GM20431 (cell line): ENCODE measurements around the gene PHKA1.
"Not testable (repeated sequence)": the region's sequence is repeated elsewhere in the genome, so short reads cannot be mapped to it uniquely, and the experiment has no call there.

ENCODE experiments used
- in situ Hi-C: fragments of 300-500 bp; cut with MseI, MboI; formaldehyde crosslinking; loops from one replicate; pipeline ENCODE4 v1.15.0; 2020; ENCODE audit warnings: low sequenced_read_pairs; ENCODE audit not compliant: unreplicated experiment

The PHKA1 gene

DNA sequence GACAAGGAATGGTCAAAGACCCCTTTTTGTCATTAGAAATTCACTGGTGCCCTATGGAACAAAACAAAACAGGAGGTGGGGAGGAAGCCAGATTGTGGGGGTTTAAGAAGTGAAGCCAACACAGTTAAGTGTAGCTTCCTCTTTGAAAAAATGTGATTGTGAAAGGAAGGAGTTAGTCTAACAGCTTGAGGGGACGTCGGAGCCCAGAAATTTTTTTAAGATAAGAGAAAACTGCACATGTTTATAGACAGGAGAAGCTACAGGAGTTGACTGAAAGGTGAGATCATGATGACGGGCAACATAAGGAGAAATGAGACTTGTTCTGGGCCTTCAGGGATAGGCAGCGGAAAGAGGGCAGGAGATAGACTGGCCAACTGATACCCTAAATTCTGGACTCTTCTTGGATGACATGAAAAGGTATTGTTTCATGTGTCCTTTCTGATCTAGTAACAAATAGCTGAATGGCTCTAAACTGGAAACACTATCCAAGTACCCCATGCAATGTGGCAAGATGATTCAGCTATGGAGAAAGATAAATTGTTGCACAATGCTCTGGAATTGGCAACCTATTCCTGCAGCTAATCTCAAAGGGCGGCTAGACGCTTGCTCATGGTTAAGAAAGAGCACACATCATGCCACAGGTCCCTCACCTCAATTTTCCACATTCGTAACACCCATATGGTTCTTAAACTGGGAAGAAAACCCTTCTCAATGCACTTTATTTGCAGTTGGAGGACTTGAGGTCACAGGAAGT, 137.8 kb downstream of the PHKA1 start:
- in situ Hi-C loops: no loop called here

DNA sequence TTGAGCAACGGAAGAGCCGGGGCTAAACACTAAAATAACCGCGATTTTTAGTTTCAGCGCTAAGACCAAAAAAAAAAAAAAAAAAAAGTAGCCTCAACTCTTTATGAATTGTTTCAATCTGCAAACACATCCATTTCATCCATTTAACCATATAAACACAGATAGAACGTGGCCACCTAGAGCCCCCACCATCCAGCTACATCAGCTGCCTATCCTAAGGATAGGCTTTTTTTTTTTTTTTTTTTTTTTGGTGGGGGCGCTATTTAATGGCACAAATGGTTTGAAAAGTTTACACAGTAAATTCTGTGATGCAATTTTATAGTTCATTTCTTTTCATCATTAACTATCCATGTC, 141.0 kb downstream of the PHKA1 start:
- in situ Hi-C loops: no loop called here

DNA sequence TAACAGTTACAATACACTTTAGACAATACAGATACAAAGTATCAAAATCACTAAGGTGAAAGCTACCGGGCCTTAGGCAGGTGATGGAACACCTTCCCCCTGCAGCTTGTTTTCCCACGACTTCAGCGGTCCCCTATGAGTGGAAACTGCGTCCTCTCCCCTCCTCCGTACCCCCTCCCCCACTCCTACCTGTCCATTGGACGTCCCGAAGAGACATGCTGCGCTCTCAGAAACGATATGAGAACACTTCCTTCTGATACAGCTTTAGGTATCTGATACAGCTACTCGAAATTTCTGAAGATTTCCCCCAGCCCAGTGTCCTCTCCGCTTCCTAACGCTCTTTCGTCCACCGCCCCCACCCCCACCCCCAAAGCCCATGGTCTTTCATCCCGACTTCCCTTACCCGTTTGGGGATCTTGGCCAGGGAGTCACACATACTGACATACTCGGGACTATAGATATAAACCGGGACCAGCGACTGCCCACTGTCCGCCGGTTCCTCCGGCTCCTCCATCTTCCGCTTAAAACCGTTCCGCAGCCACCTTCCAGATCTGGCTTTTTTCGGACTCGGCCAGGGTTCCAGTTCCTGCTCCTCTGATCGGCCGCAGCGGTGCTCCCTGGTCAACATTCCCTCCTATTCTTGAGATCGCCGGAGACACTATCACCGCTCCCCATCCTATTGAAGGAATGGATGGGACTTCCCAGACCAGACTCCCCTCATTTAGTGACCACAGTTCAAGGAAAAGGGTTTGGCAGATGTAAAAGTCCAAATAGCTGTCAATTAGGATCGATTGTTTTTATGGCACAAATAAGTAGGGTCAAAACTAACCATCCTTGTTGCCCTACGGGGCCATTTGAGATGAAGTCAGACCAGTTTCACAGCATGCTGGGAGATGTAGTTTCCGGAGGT, 141.6 kb downstream of the PHKA1 start, which contains the start of gene HDAC8:
Gene HDAC8 (minus strand): TSS at position 596 of the 910 bp plus-strand sequence. CDS start 82 bp downstream, at position 514.
- in situ Hi-C loops: no loop called here

DNA sequence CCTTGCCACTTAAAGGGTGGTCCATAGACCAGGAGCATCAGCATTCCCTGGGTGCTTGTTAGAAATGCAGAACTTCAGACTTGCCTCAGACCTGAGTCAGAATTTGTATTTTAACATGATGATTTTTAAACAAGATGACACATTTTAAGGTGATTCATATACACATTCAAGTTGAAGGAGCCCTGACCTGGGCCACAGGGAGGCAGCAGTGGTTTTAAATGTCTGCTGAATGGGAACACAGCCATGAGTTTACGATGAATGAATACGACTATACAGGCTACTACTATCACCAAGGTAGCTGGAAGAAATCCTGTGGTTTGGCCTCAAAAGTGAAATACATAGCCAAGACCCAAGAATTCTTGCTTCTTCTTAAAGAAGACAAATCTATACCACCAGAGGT, 144.3 kb downstream of the PHKA1 start:
- in situ Hi-C loops: no loop called here

DNA sequence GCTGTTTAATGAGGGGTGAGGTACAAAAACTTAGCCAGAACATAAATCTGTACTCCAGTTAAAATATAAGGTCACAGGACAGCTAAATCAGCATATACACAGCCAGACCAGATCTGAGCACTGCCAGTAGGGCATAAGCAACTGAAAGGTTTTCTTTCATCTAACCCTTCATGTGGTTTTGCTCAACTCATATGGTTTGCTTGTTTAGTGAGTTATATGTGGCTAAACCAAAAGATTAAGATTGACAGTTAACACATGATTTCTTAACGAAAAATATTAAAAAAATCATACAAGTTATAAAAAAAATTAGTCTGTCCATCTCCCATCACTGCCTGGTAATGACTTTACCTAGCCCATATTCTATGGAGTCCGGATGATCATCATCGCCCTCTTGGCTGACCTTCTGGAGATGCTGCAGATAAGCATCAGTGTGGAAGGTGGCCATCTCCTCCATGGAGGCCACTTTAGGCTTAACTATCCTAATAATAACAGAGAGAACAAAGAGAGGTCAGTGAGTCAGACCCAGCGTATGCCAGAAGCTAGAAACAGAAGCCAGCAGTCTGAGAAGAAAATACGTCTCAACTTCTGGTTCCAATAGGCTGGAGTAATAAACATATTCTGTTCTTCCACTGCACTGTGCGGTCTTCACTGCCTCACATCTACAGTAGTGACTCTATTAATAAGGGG, 145.6 kb downstream of the PHKA1 start:
- in situ Hi-C loops: no loop called here

DNA sequence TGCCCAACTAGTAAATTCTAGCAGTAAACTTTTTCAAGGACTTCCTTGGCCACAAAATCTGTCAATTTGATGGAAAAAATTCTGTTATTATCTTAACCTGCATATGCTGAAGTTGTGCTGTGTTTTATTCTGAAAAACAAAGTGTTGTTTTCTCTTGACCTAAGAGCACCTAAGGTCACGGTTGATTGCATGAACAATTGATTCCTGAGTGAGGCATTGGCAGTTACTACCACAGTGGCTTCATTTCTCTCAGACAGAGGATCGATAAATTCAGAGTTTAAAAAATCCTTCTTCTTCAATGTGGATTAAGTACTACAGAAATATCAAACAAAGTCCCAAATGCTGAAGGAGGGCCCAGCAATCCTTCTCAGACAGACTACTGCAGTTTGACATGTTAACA, 147.7 kb downstream of the PHKA1 start:
- in situ Hi-C loops: no loop called here

DNA sequence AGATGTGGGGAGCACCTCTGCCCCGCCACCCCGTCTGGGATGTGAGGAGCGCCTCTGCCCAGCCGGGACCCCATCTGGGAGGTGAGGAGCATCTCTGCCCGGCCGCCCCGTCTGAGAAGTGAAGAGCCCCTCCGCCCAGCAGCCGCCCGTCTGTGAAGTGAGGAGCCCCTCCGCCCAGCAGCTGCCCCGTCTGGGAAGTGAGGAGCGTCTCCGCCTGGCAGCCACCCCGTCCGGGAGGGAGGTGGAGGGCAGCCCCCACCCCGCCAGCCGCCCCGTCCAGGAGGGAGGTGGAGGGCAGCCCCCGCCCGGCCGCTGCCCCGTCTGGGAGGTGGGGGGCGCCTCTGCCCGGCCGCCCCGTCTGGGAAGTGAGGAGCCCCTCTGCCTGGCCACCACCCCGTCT, 154.5 kb downstream of the PHKA1 start:
- in situ Hi-C loops: not testable (repeated sequence)

DNA sequence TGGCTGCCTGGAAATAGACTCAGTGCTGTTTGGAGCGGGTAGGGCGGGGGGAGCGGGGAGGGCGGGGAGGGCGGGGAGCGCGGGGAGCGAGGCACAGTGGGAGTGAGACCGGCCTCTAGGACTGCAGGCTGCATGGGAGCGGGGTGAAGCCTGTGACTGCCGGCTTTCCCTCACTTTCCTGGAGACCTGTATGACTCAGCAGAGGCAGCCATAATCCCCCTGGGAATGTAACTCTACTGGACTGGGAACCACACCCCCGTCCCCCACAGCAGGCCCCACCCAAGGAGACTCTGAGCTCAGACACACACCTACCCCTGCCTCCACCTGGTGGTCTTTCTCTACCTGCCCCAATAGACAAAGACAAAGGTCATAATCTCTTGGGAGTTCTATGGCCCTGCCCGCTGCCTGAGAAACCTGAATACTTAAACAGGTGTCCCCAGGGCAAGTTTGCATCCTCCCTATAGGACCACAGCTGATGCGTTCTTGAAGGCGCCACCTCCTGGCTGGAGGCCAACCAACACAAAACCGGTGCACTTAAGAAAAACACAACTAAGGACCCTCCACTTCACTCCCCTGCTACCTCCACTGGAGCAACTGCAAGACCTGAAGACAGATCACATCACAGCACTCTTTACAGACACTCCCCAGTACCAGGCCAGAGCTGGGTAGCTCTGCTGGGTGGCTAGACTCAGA, 159.5 kb downstream of the PHKA1 start:
- in situ Hi-C loops: no loop called here

DNA sequence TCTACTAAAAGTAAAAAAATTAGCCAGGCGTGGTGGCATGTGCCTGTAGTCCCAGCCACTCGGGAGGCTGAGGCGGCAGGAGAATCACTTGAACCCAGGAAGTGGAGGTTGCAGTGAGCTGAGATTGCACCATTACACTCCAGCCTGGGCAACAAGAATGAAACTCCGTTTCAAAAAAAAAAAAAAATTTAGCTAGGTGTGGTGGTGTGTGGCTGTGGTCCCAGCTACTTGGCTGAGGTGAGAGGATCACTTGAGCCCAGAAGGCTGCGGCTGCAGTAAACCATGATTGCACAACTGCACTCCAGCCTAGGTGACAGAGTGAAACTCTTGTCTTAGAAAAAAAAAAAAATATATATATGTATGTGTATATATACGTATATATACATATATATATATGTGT, 161.7 kb downstream of the PHKA1 start:
- in situ Hi-C loops: not testable (repeated sequence)

DNA sequence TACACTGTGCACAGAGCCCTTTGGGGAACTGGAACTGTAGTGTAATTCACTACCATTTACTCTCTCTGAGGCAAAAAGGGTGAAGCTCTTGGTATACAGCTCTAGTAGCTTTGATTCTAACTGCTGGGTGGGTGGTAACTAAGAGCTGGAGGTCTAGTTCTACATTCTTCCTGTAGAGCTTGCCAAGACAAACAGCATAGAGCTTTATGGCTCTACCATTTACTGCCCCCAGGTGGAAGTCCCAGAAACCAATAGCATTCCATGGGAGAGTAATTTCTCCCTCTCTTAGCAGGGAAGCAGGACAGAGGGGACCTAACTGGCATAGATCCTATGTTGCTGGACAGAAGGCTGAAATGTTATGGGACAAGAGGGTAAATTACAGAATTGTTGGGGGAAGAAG, 168.1 kb downstream of the PHKA1 start:
- in situ Hi-C loops: loop anchor here (25.0 kb wide), 1 partner anchor 234 kb away; the partner anchor contains the start of gene CITED1

DNA sequence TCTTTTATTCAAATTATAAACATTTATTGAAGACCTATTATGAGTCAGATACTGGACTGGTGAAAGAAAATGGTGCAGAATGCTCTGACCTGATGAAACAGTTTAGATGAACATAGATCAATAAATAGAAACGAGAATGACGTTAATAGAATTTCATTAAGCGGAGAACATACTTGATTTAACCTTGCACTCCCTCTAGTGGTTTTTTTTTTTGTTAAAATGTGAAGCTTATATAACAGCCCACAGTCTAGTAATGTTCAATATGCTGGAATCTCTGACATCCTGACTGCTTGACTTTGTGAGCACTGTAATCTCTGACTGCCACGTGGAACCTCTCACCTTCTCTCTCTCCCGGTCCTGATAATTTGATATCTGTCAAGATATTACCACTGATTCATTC, 173.8 kb downstream of the PHKA1 start:
- in situ Hi-C loops: loop anchor here (25.0 kb wide), 1 partner anchor 228 kb away; the partner anchor contains the start of gene CITED1

DNA sequence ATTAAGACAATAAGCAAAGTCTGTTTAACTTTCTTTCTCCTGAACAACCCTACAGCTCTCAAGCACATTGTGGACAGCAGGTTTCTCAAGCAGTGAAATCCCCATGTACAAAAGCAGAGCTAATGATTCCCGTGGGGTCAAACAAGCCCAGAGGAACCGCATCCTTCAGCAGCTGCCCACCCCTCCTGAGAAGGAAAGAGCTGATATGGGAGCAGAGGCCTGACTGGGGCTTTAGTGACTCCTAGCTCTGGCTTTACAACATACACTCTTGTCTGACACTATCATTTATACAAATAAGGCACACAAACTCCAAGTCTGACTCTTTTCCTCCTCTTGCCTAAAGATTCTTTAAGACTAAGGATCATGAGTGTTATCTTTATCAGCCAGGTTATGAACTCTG, 174.3 kb downstream of the PHKA1 start:
- in situ Hi-C loops: loop anchor here (25.0 kb wide), 1 partner anchor 228 kb away; the partner anchor contains the start of gene CITED1

DNA sequence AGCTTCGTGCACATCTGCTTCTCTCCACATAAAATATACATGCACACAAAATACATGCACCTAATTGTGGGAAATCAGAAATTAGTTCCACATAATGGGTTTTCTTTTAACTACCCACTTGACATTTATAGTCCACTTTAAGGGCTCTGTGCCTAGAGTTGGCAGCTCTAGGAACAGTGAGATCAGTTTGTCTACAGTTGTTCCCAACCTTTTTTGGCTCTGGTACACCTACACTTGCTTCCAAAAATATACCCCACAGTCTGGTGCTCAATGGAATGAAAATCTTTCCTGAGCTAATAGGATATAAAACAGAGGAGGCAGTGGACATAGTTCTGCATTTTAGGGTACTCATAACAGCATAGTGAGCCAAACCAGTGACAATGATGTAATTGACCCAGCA, 177.6 kb downstream of the PHKA1 start:
- in situ Hi-C loops: loop anchor here (25.0 kb wide), 1 partner anchor 224 kb away; the partner anchor contains the start of gene CITED1

DNA sequence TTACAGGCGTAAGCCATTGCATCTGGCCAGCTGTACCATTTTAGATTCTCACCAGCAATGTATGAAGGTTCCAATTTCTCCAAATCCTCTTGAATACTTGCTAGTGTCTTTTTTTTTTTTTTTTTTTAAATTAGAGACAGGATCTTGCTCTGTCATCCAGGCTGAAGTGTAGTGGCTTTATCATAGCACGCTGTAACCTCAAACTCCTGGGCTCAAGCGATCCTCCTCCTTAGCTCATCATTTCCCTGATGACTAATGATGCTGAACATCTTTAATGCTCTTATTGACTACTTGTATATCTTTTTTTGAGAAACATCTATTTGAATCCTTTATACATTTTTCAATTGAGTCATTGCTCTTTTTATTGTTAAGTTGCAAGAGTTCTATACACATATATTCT, 181.7 kb downstream of the PHKA1 start:
- in situ Hi-C loops: loop anchor here (25.0 kb wide), 1 partner anchor 220 kb away; the partner anchor contains the start of gene CITED1
